K562 (cell line): ENCODE data around the gene RIPK4. TPM values are rescaled to one million over a fixed set of nuclear protein-coding genes. Genes with fewer than 3 reads are reported as not detected.

Experiments used
- ATAC-seq: fragments of 200-7000 bp; cut with Tn5 transposase; 3 replicates; pipeline ENCODE4 v1.9.1; 2020; ENCODE audit warnings: moderate library complexity
- BruUV-seq: library from RNA; stranded (reverse); fragments of 400-500 nt; replicated peaks from 2 replicates; lab custom pipeline; 2021; lab: Mats Ljungman, UMichigan
- CTCF ChIA-PET: fragments of 300-600 bp; formaldehyde crosslinking; extraction: SDS; loops from one replicate; lab custom pipeline; 2021; ENCODE audit warnings: low intra/inter-chr PET ratio; lab: Yijun Ruan, JAX
- POLR2A ChIA-PET: fragments of 300-600, 350-650 bp; sonication (Branson Sonifier 250); formaldehyde crosslinking; extraction: SDS; loops from one replicate; lab custom pipeline; 2021; ENCODE audit warnings: antibody characterized with exemption, inconsistent platforms; lab: Yijun Ruan, JAX
- DNase-seq, 4 experiments: peaks; one replicate each; pipeline versions ENCODE4 v3.0.0 to v3.0.0-alpha.2; 2011 to 2018; ENCODE audit warnings: low spot score in 3 of 4, mixed read lengths in 3 of 4; ENCODE audit errors: extremely low read depth in 1 of 4
- FAIRE-seq: peaks from 2 replicates; lab custom pipeline; 2011; peaks lifted over from hg19 to GRCh38; lab: Jason Lieb, UNC
- H2AFZ ChIP-seq: 2 replicates; pipeline ENCODE4 v1.6.0; 2011; ENCODE audit warnings: low read depth, low read length, control low read depth, inconsistent platforms
- H3K27ac ChIP-seq: fragments of 200-600 bp; 3 replicates; pipeline ENCODE4 v1.8.0; 2011; ENCODE audit warnings: low read depth, mild to moderate bottlenecking, control low read depth, inconsistent platforms, low read length, moderate library complexity, mixed read lengths; ENCODE audit errors: extremely low read depth
- H3K27me3 ChIP-seq, 2 experiments: fragments of 300-600 bp in 1 of 2; 2 replicates in 1 of 2; 3 replicates in 1 of 2; pipeline versions ENCODE4 v1.6.0 to v1.8.0; 2011; ENCODE audit warnings: inconsistent platforms in 2 of 2, low read length in 2 of 2, mild to moderate bottlenecking in 1 of 2, mixed read lengths in 1 of 2, moderate library complexity in 1 of 2; ENCODE audit not compliant: control insufficient read depth in 2 of 2, insufficient read depth in 2 of 2
- H3K36me3 ChIP-seq: fragments of 300-600 bp; 3 replicates; pipeline ENCODE4 v1.8.0; 2011; ENCODE audit warnings: mild to moderate bottlenecking, low read length, inconsistent platforms; ENCODE audit not compliant: control insufficient read depth, insufficient read depth
- H3K4me1 ChIP-seq, 2 experiments: fragments of 200-600 bp in 1 of 2; replicated peaks in 1 of 2; 2 replicates in 1 of 2; 3 replicates in 1 of 2; pipeline versions ENCODE4 v1.5.1 to v1.8.0; 2011; ENCODE audit warnings: inconsistent platforms in 2 of 2, low read length in 2 of 2, mild to moderate bottlenecking in 1 of 2, mixed read lengths in 1 of 2, moderate library complexity in 1 of 2; ENCODE audit not compliant: control insufficient read depth in 2 of 2, insufficient read depth in 2 of 2
- H3K4me2 ChIP-seq: 2 replicates; pipeline ENCODE4 v1.6.1; 2011; ENCODE audit warnings: low read length, control low read depth, inconsistent platforms, mixed read lengths; ENCODE audit not compliant: insufficient read depth
- H3K4me3 ChIP-seq: fragments of 200-600 bp; sonication (generic), shearing (Covaris generic); 2 replicates; pipeline ENCODE4 v1.5.1; 2016; ENCODE audit warnings: control low read depth, inconsistent platforms
- H3K79me2 ChIP-seq: fragments of 200-600 bp; 3 replicates; pipeline ENCODE4 v1.8.0; 2011; ENCODE audit warnings: low read length, inconsistent platforms; ENCODE audit not compliant: control insufficient read depth, insufficient read depth
- H3K9ac ChIP-seq, 2 experiments: 2 replicates each; pipeline versions ENCODE4 v1.6.0 to v1.6.1; 2011; ENCODE audit warnings: low read depth in 2 of 2, low read length in 2 of 2, control low read depth in 1 of 2, inconsistent platforms in 1 of 2, mild to moderate bottlenecking in 1 of 2, mixed read lengths in 1 of 2; ENCODE audit not compliant: insufficient read depth in 1 of 2
- H3K9me1 ChIP-seq: one replicate; pipeline ENCODE4 v1.6.0; 2011; ENCODE audit warnings: inconsistent platforms, mild to moderate bottlenecking, low read length, moderate library complexity; ENCODE audit not compliant: control insufficient read depth, insufficient read depth
- H3K9me3 ChIP-seq: replicated peaks from 2 replicates; pipeline ENCODE4 v1.5.1; 2011; ENCODE audit warnings: low read depth, low read length, inconsistent platforms; ENCODE audit not compliant: control insufficient read depth, insufficient read depth
- H4K20me1 ChIP-seq: replicated peaks from 2 replicates; pipeline ENCODE4 v1.6.1; 2011; ENCODE audit warnings: low read length, inconsistent platforms, mixed read lengths; ENCODE audit not compliant: control insufficient read depth, insufficient read depth
- BACH1 ChIP-seq: fragments of 200-800 bp; sonication (Bioruptor generic); IDR thresholded peaks from 2 replicates; pipeline ENCODE4 v1.6.1; 2016; ENCODE audit warnings: missing genetic modification characterization, missing compliant biosample characterization
- CHCHD3 ChIP-seq: fragments of 250-450 bp; sonication (Bioruptor Pico); IDR thresholded peaks from 2 replicates; pipeline ENCODE4 v2.1.2; 2022; ENCODE audit warnings: mild to moderate bottlenecking
- GTF2A2 ChIP-seq: IDR thresholded peaks from 2 replicates; pipeline ENCODE4 v1.6.1; 2016; ENCODE audit warnings: mild to moderate bottlenecking, missing genetic modification characterization, missing compliant biosample characterization
- LEF1 ChIP-seq: fragments of 450-650 bp; IDR thresholded peaks from 2 replicates; pipeline ENCODE4 v1.6.1; 2016; ENCODE audit warnings: mild to moderate bottlenecking
- MAX ChIP-seq: sonication (generic); formaldehyde crosslinking; IDR thresholded peaks from 2 replicates; pipeline ENCODE4 v1.9.0; 2022; ENCODE audit warnings: mild to moderate bottlenecking, missing genetic modification reagents
- NCOA6 ChIP-seq: fragments of 450-650 bp; IDR thresholded peaks from 2 replicates; pipeline ENCODE4 v1.6.1; 2017; ENCODE audit warnings: mild to moderate bottlenecking
- NFIC ChIP-seq: fragments of 450-650 bp; IDR thresholded peaks from 2 replicates; pipeline ENCODE4 v1.6.1; 2017; ENCODE audit warnings: mild to moderate bottlenecking, inconsistent platforms
- NRF1 ChIP-seq, 2 experiments: fragments of 450-650 bp; IDR thresholded peaks in 1 of 2; conservative IDR thresholded peaks in 1 of 2; 2 replicates each; pipeline ENCODE4 v1.6.1; 2014; ENCODE audit warnings: mild to moderate bottlenecking in 2 of 2
- RAD21 ChIP-seq, 2 experiments: fragments of 250-450 bp in 1 of 2; fragments of 450-650 bp in 1 of 2; sonication (Bioruptor Pico) in 1 of 2; formaldehyde crosslinking in 1 of 2; IDR thresholded peaks in 1 of 2; conservative IDR thresholded peaks in 1 of 2; 2 replicates each; pipeline versions ENCODE4 v1.4.0 to v1.8.0; 2020 to 2022; ENCODE audit warnings: mild to moderate bottlenecking in 2 of 2, moderate library complexity in 1 of 2
- RBM17 ChIP-seq: fragments of 200-400 bp; formaldehyde crosslinking; IDR thresholded peaks from 2 replicates; pipeline ENCODE4 v1.6.1; 2017; ENCODE audit warnings: low read depth, mild to moderate bottlenecking, low read length, borderline replicate concordance
- ZKSCAN3 ChIP-seq: fragments of 250-450 bp; sonication (Bioruptor Pico); IDR thresholded peaks from 2 replicates; pipeline ENCODE4 v1.4.0; 2020
- WGBS: fragments of 100-300 bp; shearing (Covaris generic); methylation state at CpG from one replicate; pipeline ENCODE4 v1.1.6; 2016; ENCODE audit warnings: low coverage, mixed read lengths; ENCODE audit not compliant: insufficient coverage; ENCODE audit errors: missing lambda C conversion rate; 5-methylcytosine and 5-hydroxymethylcytosine counted together
- in situ Hi-C: fragments of 300-500 bp; cut with MboI; formaldehyde crosslinking; loops from 4 replicates; pipeline ENCODE4 v1.15.0; 2018; ENCODE audit warnings: inconsistent platforms, mixed read lengths
- intact Hi-C: fragments of 100-400 bp; cut with micrococcal nuclease; formaldehyde crosslinking; loops from 2 replicates; pipeline ENCODE4 v1.14.2; 2022
- polyA plus RNA-seq, 8 experiments: library from polyadenylated mRNA; depleted of rRNA in 4 of 8; stranded (reverse) in 5 of 8; unstranded in 3 of 8; fragments of >200 nt; fragmentation: Nextera tagmentation in 2 of 8; fragmentation: Illumina TruSeq in 1 of 8; extraction: Ambion mirVana in 2 of 8; extraction: Trizol in 1 of 8; gene quantifications; 2 replicates each; pipeline versions ENCODE4 v1.2.1 to v1.2.3, GENCODE V29; 2011 to 2014; ENCODE audit warnings: inconsistent platforms in 1 of 8, missing spikeins in 1 of 8
- total RNA-seq, 7 experiments: library from RNA; depleted of rRNA in 6 of 7; stranded (reverse); fragments of >200 nt in 6 of 7; fragmentation: Illumina TruSeq in 2 of 7; extraction: Trizol in 2 of 7; gene quantifications; 2 replicates each; pipeline versions ENCODE4 v1.2.1 to v1.2.3, GENCODE V29; 2011 to 2021; ENCODE audit warnings: low replicate concordance in 1 of 7

Gene RIPK4
- total and polyA plus RNA-seq, 9 of the 15 experiments (the other 6 are each of a cell fraction or from before 2014, with no cell fraction given): not detected

- no peak overlapping the region for H3K4me2 ChIP-seq
- DNase-seq (no peak), ATAC-seq (no peak), FAIRE-seq (no peak)
- H3K27ac ChIP-seq: no peak overlapping the region
- no peaks in the 10 kb centered on the region for H3K9me1 ChIP-seq
- intact Hi-C loops: no loop called here
- BruUV-seq: no TSS peak
- H3K4me3 ChIP-seq: no peak overlapping the region
- in situ Hi-C loops: no loop called here
- 4% methylated on average over 4 of the region's 4 CpGs for WGBS
- no peak overlapping the region for H2AFZ ChIP-seq
- 0 out of 2 replicates have a peak, but pooled peaks cover 3% of the 10 kb centered on the region for H4K20me1 ChIP-seq
- H3K36me3 ChIP-seq: no peaks in the 10 kb centered on the region
- POLR2A ChIA-PET: no interaction called here
- peaks cover 0 to 3% of the 10 kb centered on the region in 2 experiments; a peak in 1 of 5 replicates for H3K4me1 ChIP-seq
- no peaks in the 10 kb centered on the region for H3K79me2 ChIP-seq
- CTCF ChIA-PET: no interaction called here
- peak; percentile 50 for TF ChIP-seq NFIC
- TF ChIP-seq NCOA6: no peak
- no peak overlapping the region for H3K9ac ChIP-seq
- peaks cover 23 to 57% of the 10 kb centered on the region in 2 experiments; a peak in 4 of 5 replicates for H3K27me3 ChIP-seq
- no peaks in the 10 kb centered on the region for H3K9me3 ChIP-seq
These were observed 60.6 kb downstream of the RIPK4 start for GRCh38 chr21:41706263-41706639.

- CTCF ChIA-PET: no interaction called here
- Histone ChIP-seq H3K4me1 (peaks cover 0 to 3% of the 10 kb centered on the region in 2 experiments; a peak in 1 of 5 replicates), H3K27me3 (peaks cover 17 to 52% of the 10 kb centered on the region in 2 experiments; a peak in 4 of 5 replicates), H3K9ac (no peak overlapping the region), H3K4me2 (no peak overlapping the region), H3K9me3 (no peaks in the 10 kb centered on the region), H3K4me3 (no peak overlapping the region), H4K20me1 (no peaks in the 10 kb centered on the region), H3K9me1 (no peaks in the 10 kb centered on the region), H2AFZ (no peak overlapping the region), H3K36me3 (no peaks in the 10 kb centered on the region), H3K27ac (no peak overlapping the region), H3K79me2 (no peaks in the 10 kb centered on the region)
- TF ChIP-seq GTF2A2 (tag) (no peak), MAX (CRISPR knock-in tag) (no peak), ZKSCAN3 (CRISPR knock-in tag) (no peak), RBM17 (no peak), CHCHD3 (CRISPR knock-in tag) (no peak), BACH1 (tag) (no peak), NRF1 (conservative IDR thresholded peaks at IDR 0.05 in 1 of 2, IDR thresholded peaks at IDR 0.05 in 1 of 2) (no peak), RAD21 (CRISPR knock-in tag; conservative IDR thresholded peaks at IDR 0.05 in 1 of 2, IDR thresholded peaks at IDR 0.05 in 1 of 2) (no peak), LEF1 (no peak)
- BruUV-seq: no TSS peak
- ATAC-seq (no peak), DNase-seq (no peak), FAIRE-seq (no peak)
- POLR2A ChIA-PET: no interaction called here
- WGBS: 3% methylated on average over 16 of the region's 16 CpGs
- intact Hi-C loops (no loop called here), in situ Hi-C loops (no loop called here)
These were observed 61.1 kb downstream of the RIPK4 start for GRCh38 chr21:41705546-41706262.
